Cardiac muscle cell (in vitro differentiated cells and primary cell): ENCODE data around the gene TMED10. TPM values are rescaled to one million over a fixed set of nuclear protein-coding genes. Genes with fewer than 3 reads are reported as not detected.

Experiments used
- DNase-seq, 2 donors: peaks; one replicate each; pipeline versions ENCODE4 v3.0.0 to v3.0.0-alpha.2; 2010 to 2017; ENCODE audit warnings: low read depth in 1 of 2, low spot score in 1 of 2
- H3K27ac ChIP-seq: fragments of 200-600 bp; sonication (generic); 2 replicates; pipeline ENCODE4 v1.5.1; 2016
- H3K27me3 ChIP-seq: fragments of 200-600 bp; sonication (generic); 2 replicates; pipeline ENCODE4 v1.6.0; 2016; ENCODE audit warnings: control low read depth
- H3K36me3 ChIP-seq: fragments of 200-600 bp; sonication (generic); 2 replicates; pipeline ENCODE4 v1.5.1; 2016; ENCODE audit warnings: control low read depth
- H3K4me1 ChIP-seq: fragments of 200-600 bp; sonication (generic); 2 replicates; pipeline ENCODE4 v1.8.1; 2017; ENCODE audit warnings: low read depth, mild to moderate bottlenecking, mixed run types
- H3K4me3 ChIP-seq: fragments of 200-600 bp; sonication (generic); 2 replicates; pipeline ENCODE4 v1.5.1; 2016; ENCODE audit warnings: mild to moderate bottlenecking
- H3K9me3 ChIP-seq: fragments of 200-600 bp; sonication (generic); 2 replicates; pipeline ENCODE4 v1.5.1; 2017; ENCODE audit warnings: low read depth, mild to moderate bottlenecking, control low read depth
- polyA plus RNA-seq: library from polyadenylated mRNA; unstranded; fragments of >200 nt; fragmentation: Nextera tagmentation; extraction: Ambion mirVana; gene quantifications from 2 replicates; pipeline ENCODE4 v1.2.1, GENCODE V29; 2016
- total RNA-seq: library from RNA; depleted of rRNA; stranded (reverse); fragments of >200 nt; gene quantifications from 2 replicates; pipeline ENCODE4 v1.2.3, GENCODE V29; 2016
- TF ChIP-seq, protein P1 (sequence below): IDR thresholded peaks from 2 replicates; pipeline ENCODE4 v1.5.1; 2012; ENCODE audit warnings: low read depth, mild to moderate bottlenecking, low read length

The TMED10 gene
- total and polyA plus RNA-seq, 2 experiments from 2014 or later = 158 to 295 TPM

DNA sequence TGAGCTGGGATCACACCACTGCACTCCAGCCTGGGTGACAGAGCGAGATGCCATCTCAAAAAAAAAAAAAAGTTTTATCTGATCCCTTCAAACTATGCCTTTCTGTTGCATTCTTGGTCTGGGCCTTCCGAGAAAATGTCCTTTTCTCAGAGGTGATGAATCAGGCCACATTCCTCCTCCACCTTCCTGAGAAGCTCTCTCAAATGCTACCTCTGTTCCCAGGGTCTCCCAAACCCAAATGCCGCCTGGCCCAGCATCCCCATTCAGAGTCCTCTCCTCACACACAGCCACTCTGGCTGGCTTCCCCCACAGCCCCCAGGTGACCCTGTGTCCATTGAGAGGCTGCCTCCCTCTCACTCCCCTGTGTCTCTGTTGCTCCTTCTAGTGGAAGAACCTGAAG, 19.7 kb upstream of the TMED10 start:
- Histone ChIP-seq H3K9me3 (no peaks in the 10 kb centered on the region), H3K27ac (no peak overlapping the region), H3K27me3 (no peaks in the 10 kb centered on the region), H3K36me3 (no peaks in the 10 kb centered on the region), H3K4me1 (peaks cover 17% of the 10 kb centered on the region), H3K4me3 (no peak overlapping the region)
- TF ChIP-seq, protein P1, sequence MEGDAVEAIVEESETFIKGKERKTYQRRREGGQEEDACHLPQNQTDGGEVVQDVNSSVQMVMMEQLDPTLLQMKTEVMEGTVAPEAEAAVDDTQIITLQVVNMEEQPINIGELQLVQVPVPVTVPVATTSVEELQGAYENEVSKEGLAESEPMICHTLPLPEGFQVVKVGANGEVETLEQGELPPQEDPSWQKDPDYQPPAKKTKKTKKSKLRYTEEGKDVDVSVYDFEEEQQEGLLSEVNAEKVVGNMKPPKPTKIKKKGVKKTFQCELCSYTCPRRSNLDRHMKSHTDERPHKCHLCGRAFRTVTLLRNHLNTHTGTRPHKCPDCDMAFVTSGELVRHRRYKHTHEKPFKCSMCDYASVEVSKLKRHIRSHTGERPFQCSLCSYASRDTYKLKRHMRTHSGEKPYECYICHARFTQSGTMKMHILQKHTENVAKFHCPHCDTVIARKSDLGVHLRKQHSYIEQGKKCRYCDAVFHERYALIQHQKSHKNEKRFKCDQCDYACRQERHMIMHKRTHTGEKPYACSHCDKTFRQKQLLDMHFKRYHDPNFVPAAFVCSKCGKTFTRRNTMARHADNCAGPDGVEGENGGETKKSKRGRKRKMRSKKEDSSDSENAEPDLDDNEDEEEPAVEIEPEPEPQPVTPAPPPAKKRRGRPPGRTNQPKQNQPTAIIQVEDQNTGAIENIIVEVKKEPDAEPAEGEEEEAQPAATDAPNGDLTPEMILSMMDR = no peak
- no peak for DNase-seq

DNA sequence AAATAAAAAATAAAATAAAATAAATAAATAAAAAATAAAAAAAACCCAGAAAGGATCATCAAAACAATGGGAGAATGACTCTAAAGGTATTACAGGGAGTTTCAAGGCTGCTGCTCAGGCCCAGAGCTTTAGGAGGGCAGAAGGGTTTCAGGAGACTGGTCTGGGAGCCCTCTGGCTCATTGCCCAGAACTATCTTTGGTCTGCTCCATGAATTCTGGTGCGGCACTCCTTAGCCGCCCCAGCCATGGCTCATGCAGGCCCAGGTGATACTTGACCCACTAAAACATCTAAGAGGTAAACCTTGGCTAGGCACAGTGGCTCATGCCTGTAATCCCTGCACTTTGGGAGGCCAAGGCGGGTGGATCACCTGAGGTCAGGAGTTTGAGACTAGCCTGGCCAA, 14.7 kb upstream of the TMED10 start:
- H3K9me3 ChIP-seq = no peaks in the 10 kb centered on the region
- TF ChIP-seq, protein P1 = no peak
- DNase-seq = no peak
- H3K4me1 ChIP-seq = no peaks in the 10 kb centered on the region
- H3K36me3 ChIP-seq = no peaks in the 10 kb centered on the region
- H3K27me3 ChIP-seq = no peaks in the 10 kb centered on the region
- no peak overlapping the region for H3K27ac ChIP-seq
- H3K4me3 ChIP-seq = no peak overlapping the region

DNA sequence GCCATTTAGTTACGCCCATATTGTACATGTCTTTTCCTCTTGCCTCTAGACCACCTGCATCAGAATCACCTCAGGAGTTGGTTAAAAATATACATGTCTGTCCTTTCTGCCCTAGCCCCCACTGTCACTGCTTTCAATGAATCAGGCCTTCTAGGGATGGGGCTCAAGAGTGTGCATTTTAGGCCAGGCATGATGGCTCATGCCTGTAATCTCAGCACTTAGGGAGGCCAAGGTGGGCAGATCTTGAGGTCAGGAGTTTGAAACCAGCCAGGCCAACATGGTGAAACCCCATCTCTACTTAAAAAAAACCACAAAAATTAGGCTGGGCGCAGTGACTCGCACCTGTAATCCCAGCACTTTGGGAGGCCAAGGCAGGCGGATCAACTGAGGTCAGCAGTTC, 13.6 kb upstream of the TMED10 start:
- Histone ChIP-seq H3K27ac (no peak overlapping the region), H3K27me3 (no peaks in the 10 kb centered on the region), H3K4me1 (no peaks in the 10 kb centered on the region), H3K36me3 (no peaks in the 10 kb centered on the region), H3K4me3 (no peak overlapping the region), H3K9me3 (no peaks in the 10 kb centered on the region)
- TF ChIP-seq, protein P1 = no peak
- DNase-seq = no peak

DNA sequence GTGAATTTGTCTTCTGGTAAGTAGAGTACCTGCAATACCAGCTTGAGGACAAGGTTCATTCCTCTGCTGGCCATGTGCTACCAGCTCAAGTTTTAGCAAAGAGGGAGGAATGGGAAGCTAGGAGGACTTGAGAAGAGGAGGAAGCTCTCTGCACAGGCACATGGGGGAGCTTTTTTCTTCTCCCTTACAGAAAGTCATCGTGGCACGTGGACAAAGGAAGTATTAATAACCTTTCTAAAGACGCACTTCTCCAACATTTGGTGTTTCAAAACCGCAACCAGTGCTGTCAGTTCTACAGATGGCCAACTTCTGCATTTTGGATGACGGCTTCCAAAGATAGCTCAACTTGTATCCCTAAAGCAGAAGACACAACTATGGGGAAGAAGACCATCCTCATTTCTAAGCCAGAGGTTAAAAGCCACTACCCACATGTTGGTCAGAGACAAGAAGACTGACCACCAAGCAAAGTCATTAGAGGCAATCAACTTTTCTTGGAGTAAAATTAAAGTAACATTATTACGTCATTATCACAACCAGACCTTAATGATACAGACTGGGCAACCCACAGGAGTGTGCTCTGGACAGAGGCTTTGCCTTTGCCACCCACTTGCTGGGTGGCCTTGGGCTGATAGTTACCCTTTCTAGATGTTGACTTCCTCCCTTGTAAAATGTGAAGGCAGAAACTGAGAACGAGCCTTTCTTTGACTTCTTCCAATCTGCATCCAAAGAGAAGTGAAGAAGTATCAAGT, 12.3 kb upstream of the TMED10 start:
- H3K36me3 ChIP-seq = no peaks in the 10 kb centered on the region
- TF ChIP-seq, protein P1 = no peak
- no peak for DNase-seq
- no peaks in the 10 kb centered on the region for H3K27me3 ChIP-seq
- H3K27ac ChIP-seq = no peak overlapping the region
- no peaks in the 10 kb centered on the region for H3K4me1 ChIP-seq
- no peak overlapping the region for H3K4me3 ChIP-seq
- no peaks in the 10 kb centered on the region for H3K9me3 ChIP-seq

DNA sequence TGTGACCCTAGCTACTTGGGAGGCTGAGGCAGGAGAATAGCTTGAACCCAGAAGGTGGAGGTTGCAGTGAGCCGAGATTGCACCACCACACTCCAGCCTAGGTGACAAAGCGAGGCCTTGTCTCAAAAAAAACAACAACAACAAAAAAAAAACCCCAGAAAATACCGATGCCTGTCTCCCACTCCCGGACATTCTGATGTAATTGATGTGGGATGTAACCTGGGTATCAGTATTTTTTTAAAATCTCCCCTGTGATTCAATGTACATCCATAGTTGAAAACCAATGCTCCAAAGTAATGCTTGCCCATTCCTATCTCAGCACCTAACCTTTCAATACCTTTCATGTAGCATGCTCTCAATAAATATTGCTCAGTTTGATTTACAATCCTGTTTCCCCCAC, 11.7 kb upstream of the TMED10 start:
- H3K4me3 ChIP-seq = no peak overlapping the region
- TF ChIP-seq, protein P1 = no peak
- no peaks in the 10 kb centered on the region for H3K9me3 ChIP-seq
- no peaks in the 10 kb centered on the region for H3K27me3 ChIP-seq
- no peak for DNase-seq
- H3K4me1 ChIP-seq = peaks cover under 1% of the 10 kb centered on the region
- no peak overlapping the region for H3K27ac ChIP-seq
- H3K36me3 ChIP-seq = no peaks in the 10 kb centered on the region
